GM18909 (cell line): ENCODE measurements around the gene LRMDA.
A peak's percentile ranks its signal among the peaks of the same experiment; 100 is the strongest.
"Not testable (repeated sequence)": the region's sequence is repeated elsewhere in the genome, so short reads cannot be mapped to it uniquely, and the experiment has no call there.

Experiments used
- ATAC-seq: cut with Tn5 transposase; IDR thresholded peaks from one replicate; pipeline ENCODE4 v1.9.1; 2021; ENCODE audit warnings: mild to moderate bottlenecking; ENCODE audit not compliant: unreplicated experiment, poor library complexity

Gene LRMDA

GRCh38 chr10:75751232-75751631 lies 319.8 kb downstream of the LRMDA start:
- no peak for ATAC-seq

- ATAC-seq: no peak
These were observed 322.2 kb downstream of the LRMDA start for GRCh38 chr10:75753621-75754020.

GRCh38 chr10:75754096-75754831 lies 322.8 kb downstream of the LRMDA start:
- no peak for ATAC-seq

GRCh38 chr10:75755528-75755927 lies 324.1 kb downstream of the LRMDA start:
- no peak for ATAC-seq

- ATAC-seq: no peak
These were observed 329.9 kb downstream of the LRMDA start for GRCh38 chr10:75761289-75761688.

GRCh38 chr10:75762431-75762802 lies 331.0 kb downstream of the LRMDA start:
- ATAC-seq: no peak

- no peak for ATAC-seq
These were observed 332.2 kb downstream of the LRMDA start for GRCh38 chr10:75763652-75764051.

- ATAC-seq: no peak
These were observed 333.8 kb downstream of the LRMDA start for GRCh38 chr10:75764974-75765788.

- ATAC-seq: no peak
These were observed 334.3 kb downstream of the LRMDA start for GRCh38 chr10:75765789-75766096.

GRCh38 chr10:75766106-75766505 lies 334.7 kb downstream of the LRMDA start:
- no peak for ATAC-seq

GRCh38 chr10:75766752-75767151 lies 335.3 kb downstream of the LRMDA start:
- ATAC-seq: not testable (repeated sequence)

- no peak for ATAC-seq
These were observed 339.2 kb downstream of the LRMDA start for GRCh38 chr10:75770626-75771081.

- ATAC-seq: no peak
These were observed 340.2 kb downstream of the LRMDA start for GRCh38 chr10:75771606-75772005.

GRCh38 chr10:75772153-75772887 lies 340.9 kb downstream of the LRMDA start:
- peak; percentile 61 for ATAC-seq

- ATAC-seq: no peak
These were observed 341.9 kb downstream of the LRMDA start for GRCh38 chr10:75773231-75773780.

GRCh38 chr10:75773813-75774782 lies 342.7 kb downstream of the LRMDA start:
- ATAC-seq: no peak

GRCh38 chr10:75774783-75775490 lies 343.5 kb downstream of the LRMDA start:
- no peak for ATAC-seq

GRCh38 chr10:75776738-75777504 lies 345.5 kb downstream of the LRMDA start:
- ATAC-seq: no peak
